Right kidney (tissue), 1 donor: ENCODE data around the gene ANKMY1.
A peak's percentile ranks its signal among the peaks of the same experiment; 100 is the strongest.

Experiments
- DNase-seq: peaks from one replicate; pipeline ENCODE4 v3.0.0-alpha.2; 2016

ANKMY1 gene

GRCh38 chr2:240520130-240520973 lies 37.4 kb downstream of the ANKMY1 start:
- DNase-seq: peak; percentile 60

GRCh38 chr2:240519396-240520129 lies 38.2 kb downstream of the ANKMY1 start:
- peak; percentile 57 for DNase-seq

GRCh38 chr2:240518981-240519380 lies 38.8 kb downstream of the ANKMY1 start:
- no peak for DNase-seq

- DNase-seq: no peak
These were observed 40.4 kb downstream of the ANKMY1 start for GRCh38 chr2:240517342-240517741.

- DNase-seq: no peak
These were observed 43.2 kb downstream of the ANKMY1 start for GRCh38 chr2:240514631-240515030.

- DNase-seq: peak; percentile 37
These were observed 44.1 kb downstream of the ANKMY1 start for GRCh38 chr2:240513549-240514287.

GRCh38 chr2:240512666-240513535 lies 44.9 kb downstream of the ANKMY1 start:
- no peak for DNase-seq

- DNase-seq: no peak
These were observed 45.7 kb downstream of the ANKMY1 start for GRCh38 chr2:240512109-240512485.

GRCh38 chr2:240511351-240512108 lies 46.3 kb downstream of the ANKMY1 start:
- DNase-seq: no peak

GRCh38 chr2:240510513-240511210 lies 47.1 kb downstream of the ANKMY1 start:
- no peak for DNase-seq

GRCh38 chr2:240509667-240510512 lies 47.9 kb downstream of the ANKMY1 start:
- no peak for DNase-seq

GRCh38 chr2:240508832-240509545 lies 48.8 kb downstream of the ANKMY1 start:
- no peak for DNase-seq

- no peak for DNase-seq
These were observed 50.0 kb downstream of the ANKMY1 start for GRCh38 chr2:240507778-240508251.

GRCh38 chr2:240507060-240507777 lies 50.6 kb downstream of the ANKMY1 start:
- DNase-seq: no peak

- DNase-seq: no peak
These were observed 51.3 kb downstream of the ANKMY1 start for GRCh38 chr2:240506406-240507059.

- DNase-seq: no peak
These were observed 51.9 kb downstream of the ANKMY1 start for GRCh38 chr2:240505910-240506309.

GRCh38 chr2:240503848-240504247 lies 53.9 kb downstream of the ANKMY1 start:
- DNase-seq: no peak
